Activated CD8-positive, alpha-beta memory T cell treated with anti-CD3 and anti-CD28 coated beads for 4 hours (primary cell): ENCODE data around the gene SLC9A4.

Experiments
- DNase-seq, 2 donors: peaks; one replicate each; pipeline ENCODE4 v3.0.0-alpha.2; 2020; ENCODE audit warnings: low read depth in 2 of 2

The SLC9A4 gene

DNA sequence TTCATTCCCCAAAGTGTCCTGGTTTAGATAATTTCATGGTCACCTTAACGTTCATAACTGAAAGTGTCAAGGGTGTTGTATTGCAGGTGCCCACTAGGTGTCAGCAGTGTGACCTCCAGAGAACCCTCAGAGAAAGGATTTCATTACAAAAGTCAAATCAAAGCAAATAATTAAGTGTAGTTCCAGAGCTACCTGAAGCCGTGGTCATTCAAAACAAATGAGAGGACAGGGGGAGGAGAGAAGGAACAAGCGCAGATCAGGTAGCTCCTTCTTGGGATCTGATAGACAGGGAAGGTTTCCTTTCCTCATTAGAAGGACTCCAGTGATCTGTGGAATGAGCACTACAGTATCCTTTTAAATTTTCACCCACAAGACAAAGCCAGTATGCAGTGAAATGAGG, at the start of gene SLC9A4:
Gene SLC9A4, plus strand, starts transcription at position 207 of the 400 bp plus-strand sequence. CDS start 534 bp downstream, outside the sequence.
- peak; percentile 18 to 26 for DNase-seq

- DNase-seq: no peak
Observed at GRCh38 chr2:102423368-102423767, 49.7 kb upstream of the SLC9A4 start.

DNA sequence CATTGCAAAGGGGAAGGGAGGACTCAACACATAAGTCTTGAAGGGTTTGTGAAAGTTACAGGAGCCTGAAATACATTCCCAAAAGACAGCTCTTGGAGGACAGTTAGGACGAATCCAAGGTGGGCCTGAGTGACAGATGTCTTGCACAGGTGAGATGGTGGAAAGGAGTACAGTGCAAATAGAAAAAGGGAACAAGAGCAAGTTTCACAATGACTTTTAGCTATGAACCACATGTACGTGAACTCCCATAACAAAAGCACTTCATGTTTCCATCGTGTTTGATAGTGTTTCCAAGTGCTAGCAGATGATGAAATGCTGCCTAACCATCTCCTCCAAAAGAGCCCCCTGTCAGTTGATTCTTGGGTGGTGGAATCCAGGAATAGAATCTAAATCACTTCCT, 48.3 kb upstream of the SLC9A4 start:
- DNase-seq: no peak

DNA sequence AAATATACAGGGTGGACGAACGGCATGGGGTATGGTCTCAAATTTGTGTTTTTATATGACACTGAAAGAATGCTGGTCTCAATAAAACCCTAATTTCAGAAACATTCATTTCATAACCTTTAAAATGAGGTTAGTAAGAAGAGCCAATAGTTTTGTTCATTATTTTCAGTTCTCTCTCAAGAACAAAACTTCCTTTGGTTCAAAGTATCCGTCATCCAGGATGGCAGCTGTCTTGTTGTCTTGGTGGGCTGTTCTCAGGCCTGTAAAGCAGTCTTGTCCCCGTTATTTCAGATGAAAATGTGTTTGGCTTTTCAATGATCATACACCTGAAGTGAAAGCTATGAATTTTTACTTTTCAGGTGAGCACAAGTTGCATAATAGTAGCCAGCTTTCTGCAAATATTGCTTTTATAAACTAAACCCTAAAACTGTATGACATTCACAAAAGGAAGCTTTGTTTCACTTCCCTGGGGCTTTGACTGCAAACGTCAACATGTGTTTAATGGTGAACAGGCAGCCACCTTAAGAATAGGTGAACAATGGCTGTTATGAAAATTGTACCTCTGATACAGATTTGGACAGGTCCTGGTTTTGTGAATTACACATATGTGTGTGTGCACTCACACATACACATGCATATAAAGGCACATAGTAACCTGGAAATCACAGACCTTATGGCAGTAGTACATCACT, 47.4 kb upstream of the SLC9A4 start:
- no peak for DNase-seq

- no peak for DNase-seq
Observed at GRCh38 chr2:102427249-102427648, 45.8 kb upstream of the SLC9A4 start.

GRCh38 chr2:102428573-102428972, 44.5 kb upstream of the SLC9A4 start:
- DNase-seq: no peak

- DNase-seq: no peak
Observed at GRCh38 chr2:102432386-102432785, 40.6 kb upstream of the SLC9A4 start.

DNA sequence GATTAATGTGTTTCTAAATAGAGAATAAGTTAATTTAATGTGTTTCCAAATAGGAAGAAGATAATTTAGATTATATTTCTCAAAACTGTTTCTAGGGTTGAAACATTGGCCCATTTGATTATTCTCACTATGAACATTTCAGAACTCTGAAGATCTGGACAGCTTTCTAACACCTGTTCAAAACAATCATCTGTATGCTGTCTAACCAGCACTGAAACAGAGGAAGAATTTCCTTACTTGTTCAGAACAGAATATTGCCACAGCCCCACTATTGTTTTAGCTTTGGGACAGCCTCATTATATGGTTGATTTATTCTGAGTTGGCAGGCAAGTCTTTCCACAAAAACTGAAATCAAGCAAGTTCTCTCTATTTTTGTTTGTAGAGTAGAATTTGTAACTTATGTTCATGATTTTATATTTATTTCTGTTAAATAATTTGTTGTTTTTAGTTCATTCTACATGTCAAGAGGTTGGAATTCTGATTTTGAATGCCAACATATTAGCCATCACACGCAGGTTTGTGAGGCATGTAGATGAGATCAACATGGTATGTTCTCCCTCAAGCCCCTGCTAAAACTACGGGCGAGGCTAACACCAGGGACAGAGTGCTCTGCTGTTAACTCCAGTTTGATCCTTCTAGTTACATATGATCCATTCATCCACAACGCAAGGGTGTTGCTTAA, 38.9 kb upstream of the SLC9A4 start:
- DNase-seq: no peak

GRCh38 chr2:102434655-102435381, 38.2 kb upstream of the SLC9A4 start:
- no peak for DNase-seq

GRCh38 chr2:102435741-102436140, 37.3 kb upstream of the SLC9A4 start:
- DNase-seq: no peak

GRCh38 chr2:102436323-102436722, 36.7 kb upstream of the SLC9A4 start:
- no peak for DNase-seq

DNA sequence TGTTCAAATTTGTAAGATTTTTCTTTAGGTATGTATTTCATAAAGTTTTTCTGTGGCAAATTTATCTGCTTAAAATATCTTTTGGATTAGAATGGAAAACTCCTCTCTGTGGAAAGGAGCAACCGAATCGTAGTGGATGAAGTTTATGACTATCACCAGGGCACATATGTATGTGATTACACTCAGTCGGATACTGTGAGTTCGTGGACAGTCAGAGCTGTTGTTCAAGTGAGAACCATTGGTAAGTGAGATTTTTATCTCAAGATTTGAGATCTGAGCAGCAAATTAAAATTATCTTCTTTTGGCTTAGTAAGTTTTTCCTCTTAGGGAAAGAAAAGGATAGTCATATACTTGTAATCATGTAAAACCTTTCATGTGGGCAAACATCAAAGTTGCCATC, 35.9 kb upstream of the SLC9A4 start:
- no peak for DNase-seq

- DNase-seq: no peak
Observed at GRCh38 chr2:102438111-102438510, 34.9 kb upstream of the SLC9A4 start.

GRCh38 chr2:102438578-102438977, 34.4 kb upstream of the SLC9A4 start:
- DNase-seq: no peak

- DNase-seq: no peak
Observed at GRCh38 chr2:102439065-102439695, 33.8 kb upstream of the SLC9A4 start.

- peak; percentile 19 to 26 for DNase-seq
Observed at GRCh38 chr2:102442967-102443828, 29.8 kb upstream of the SLC9A4 start.

DNA sequence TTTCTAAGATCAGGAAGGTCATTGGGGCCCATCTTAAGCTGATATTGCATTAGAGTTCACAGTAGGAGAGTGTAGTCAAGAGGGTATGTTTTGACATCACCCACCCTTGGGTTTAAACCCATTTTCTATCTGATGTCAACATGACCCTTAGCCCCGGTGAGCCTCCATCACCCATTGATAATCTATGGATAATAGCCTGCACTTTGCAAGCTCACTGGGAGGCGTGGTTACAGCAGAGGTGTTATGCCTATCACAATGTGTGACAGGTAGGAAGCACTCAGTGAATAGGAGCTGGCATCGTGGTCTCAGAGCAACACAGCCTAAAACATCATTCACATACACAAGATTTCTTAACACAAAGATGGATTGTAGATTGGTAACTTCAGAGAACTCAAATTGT, 28.8 kb upstream of the SLC9A4 start:
- DNase-seq: no peak

GRCh38 chr2:102446936-102447335, 26.1 kb upstream of the SLC9A4 start:
- DNase-seq: no peak

DNA sequence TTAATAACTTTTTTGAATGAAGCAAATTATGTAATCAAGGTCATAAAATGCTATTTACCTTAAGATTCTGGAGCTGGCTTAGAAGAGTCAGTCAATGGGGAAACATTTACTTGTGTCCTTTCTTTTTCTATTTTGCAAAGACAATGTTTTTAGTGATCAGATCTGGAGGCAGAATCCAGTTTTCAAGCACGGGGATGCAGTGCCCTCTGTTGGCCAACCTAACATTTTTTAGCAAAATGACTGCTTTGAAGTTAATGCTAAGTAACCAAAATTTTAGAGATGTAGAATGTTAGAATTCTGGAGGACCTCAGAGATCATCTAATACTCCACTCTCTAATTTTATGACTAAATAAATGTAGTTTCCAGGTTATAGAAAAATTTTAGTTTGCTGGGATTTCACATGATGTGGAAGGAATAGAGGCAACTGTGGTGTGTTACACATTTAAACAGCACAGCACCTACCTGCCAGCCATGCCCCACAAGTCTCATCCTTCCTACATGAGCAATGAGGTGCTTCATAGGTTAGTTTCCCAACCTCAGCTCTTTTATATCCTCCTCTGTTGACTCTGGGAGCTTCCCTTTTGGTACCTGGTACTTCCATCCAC, 23.6 kb upstream of the SLC9A4 start:
- peak; percentile 27 to 33 for DNase-seq

DNA sequence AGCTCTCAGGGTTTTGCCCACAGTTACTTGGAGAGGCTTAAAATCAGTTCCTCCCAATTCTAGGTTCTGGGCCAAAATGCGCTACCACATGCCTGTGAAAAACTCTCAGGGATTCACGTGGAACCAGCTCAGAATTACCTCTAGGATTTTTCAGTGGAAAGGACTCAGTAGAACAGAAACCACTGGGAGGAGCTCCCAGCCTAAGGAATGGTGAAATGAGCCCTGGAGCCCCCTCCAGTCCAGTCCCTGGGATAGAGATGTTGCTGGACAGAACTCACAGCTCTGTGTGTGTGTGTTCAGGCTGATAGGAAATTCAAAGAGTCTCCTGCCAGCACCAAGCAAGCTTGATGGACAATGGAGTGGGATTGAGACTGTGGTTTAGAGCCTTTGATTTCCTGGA, 21.1 kb upstream of the SLC9A4 start:
- DNase-seq: no peak

- no peak for DNase-seq
Observed at GRCh38 chr2:102453501-102453900, 19.5 kb upstream of the SLC9A4 start.
